DMS153 treated with DMSO at 0.1 percent for 48 hours (cell line): ENCODE data around the gene ADCY5.
"Not testable (repeated sequence)": the region's sequence is repeated elsewhere in the genome, so short reads cannot be mapped to it uniquely, and the experiment has no call there.

Experiments used
- DNase-seq: peaks from one replicate; lab custom pipeline; 2025; ENCODE audit not compliant: unreplicated experiment; lab: John Stamatoyannopoulos, UW

ADCY5 gene

DNA sequence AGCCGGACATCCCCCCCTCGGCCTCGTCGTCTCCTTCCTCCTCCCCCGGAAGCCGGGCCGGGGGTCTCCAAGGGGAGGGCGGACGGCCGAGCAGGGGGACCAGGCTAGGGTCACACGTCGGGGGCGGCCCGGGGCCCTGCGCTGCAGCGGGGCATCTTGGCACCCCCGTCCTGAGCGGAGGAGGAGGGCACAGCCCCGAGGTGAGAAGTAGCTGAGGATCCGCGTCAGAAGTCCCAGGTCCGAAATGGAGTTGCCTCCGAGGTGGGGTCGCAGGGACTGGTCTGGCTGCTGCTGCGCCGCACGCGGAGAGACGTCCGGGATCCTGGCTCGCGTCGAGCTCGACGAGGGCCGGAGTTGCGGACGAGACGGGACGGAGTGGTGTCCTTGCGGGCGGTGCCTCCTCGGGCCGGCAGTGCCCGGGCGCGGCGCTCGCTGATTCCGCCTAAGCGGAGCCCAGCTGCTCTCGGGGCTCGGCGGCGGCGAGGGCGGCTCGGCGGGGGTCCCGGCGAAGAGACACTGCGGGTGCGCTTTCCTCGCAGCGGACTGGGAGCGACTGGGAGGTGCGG lies at the start of gene ADCY5:
ADCY5 (minus strand) TSS at position 555 of the 566 bp plus-strand sequence; CDS start at position 10, 545 bp downstream.
- DNase-seq, result no peak

- no peak for DNase-seq
Observed at GRCh38 chr3:123493912-123494311, 45.0 kb upstream of the ADCY5 start.

DNA sequence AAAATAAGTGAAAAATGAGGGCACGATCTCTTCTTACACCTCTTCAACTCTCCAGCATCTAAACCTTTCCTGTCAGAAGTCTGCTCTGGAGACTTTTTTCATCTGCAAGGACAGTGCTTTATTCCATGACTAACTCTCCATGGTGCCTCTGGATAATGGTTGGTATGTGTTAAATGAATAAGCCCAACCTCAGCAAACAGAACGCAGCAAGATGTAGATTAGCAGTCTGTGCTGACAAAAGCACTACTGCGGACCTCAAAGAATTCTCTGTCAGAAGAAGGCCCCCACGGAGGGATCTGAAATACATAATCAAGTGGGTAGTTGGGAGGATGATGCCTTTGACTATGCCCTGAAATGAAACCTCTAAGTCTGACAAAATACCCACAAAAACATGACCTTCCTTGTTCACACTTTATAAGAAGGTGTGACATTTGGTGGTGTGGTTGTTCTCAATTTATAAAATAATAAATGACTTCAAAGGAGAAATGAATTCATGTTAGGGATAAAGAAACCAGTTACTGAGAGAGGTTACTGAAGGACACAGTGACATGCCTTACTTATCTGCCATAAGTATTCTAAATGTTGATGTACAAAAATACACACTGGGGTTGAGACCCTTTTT lies 43.2 kb upstream of the ADCY5 start:
- DNase-seq, result no peak

GRCh38 chr3:123489400-123490004 lies 40.6 kb upstream of the ADCY5 start:
- DNase-seq, result peak; percentile 28

DNA sequence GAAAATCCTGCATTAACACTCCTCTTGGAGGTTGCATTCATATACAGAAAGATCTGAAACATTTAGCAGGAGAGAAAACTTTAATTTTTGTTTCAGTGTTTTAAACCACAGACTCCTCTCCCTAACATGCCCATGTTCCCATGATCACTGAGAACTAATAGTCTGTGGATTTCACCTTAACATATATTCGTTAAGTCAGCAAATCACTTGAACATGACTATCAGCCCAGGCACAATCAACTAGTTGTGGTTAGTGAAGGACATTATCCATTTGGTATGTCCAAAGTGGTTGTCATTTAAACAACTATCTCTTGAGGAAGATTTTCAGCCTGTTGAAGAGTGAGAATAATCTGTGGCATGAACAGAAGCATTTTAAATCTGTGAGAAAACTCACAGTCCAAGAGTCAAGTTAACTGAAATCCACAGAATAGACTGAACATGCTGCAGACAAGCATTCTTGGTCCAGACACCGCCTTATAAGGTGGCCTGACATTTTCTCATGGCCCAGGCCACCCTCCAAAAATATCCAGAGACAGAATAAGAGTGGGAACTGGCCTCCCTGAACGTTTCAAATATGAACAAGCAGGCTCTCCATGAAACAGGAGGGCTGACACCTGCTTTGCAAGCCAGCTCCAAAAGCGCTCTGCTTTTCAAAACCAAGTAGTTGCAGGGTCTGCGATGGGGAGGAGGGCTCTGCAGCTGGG lies 39.9 kb upstream of the ADCY5 start:
- DNase-seq, result no peak

DNA sequence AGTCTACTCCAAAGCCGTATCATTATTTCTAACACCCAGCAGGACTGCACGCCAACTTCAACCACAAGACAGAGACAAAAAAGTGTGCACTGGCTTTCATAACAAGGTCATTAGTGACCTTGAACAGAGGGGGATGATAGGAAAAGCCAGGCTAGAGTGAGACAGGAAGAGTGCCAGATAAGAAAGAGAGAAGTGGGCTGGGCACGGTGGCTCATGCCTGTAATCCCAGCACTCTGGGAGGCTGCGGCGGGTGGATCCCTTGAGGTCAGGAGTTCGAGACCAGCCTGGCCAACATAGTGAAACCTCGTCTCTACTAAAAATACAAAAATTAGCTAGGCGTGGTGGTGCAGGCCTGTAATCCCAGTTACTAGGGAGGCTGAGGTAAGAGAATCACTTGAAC lies 38.2 kb upstream of the ADCY5 start:
- not testable (repeated sequence) for DNase-seq

DNA sequence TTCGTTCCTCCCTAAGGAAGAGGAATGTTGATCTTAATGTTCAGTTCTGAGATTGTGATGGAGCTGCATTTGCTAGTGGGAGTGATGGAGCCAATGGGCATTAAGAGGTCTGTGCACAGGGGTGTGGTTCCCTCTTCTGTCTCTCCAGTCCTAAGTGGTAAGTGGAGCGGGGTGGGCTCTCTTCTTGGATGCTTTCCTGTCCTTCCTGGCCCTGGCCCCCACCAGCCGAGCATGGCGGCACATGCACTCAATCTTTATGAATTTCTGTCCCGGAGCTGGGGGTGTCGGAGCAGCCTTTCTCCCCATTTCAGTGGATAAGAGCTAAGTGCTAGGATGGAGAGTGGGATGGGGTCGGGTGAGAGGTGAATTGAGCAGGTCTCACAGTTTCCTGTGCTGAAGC lies 37.6 kb upstream of the ADCY5 start:
- no peak for DNase-seq

GRCh38 chr3:123485551-123485950 lies 36.7 kb upstream of the ADCY5 start:
- DNase-seq, result no peak

DNA sequence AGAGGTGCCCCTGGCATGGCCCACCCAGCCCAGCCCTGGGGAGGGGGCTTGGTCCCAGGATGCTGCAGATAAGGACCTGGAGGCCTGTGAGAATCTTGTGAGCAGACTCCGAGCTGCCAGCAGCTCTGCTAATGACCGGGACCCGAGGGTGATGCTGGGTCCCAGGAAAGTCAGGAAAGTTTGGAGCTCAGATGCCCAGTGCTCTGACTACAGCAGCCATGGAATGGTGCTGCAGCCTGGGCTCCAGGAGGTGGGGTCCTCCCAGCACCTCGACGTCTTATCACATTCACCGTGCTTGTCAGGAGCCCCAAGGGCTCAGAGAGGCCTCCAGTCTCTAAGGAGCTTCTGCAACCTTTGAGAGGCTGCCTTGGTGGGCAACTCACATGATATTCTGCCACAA lies 34.3 kb upstream of the ADCY5 start:
- no peak for DNase-seq

- no peak for DNase-seq
Observed at GRCh38 chr3:123481722-123482457, 33.0 kb upstream of the ADCY5 start.

- DNase-seq, result no peak
Observed at GRCh38 chr3:123481071-123481470, 32.2 kb upstream of the ADCY5 start.

GRCh38 chr3:123480428-123480827 lies 31.5 kb upstream of the ADCY5 start:
- no peak for DNase-seq

DNA sequence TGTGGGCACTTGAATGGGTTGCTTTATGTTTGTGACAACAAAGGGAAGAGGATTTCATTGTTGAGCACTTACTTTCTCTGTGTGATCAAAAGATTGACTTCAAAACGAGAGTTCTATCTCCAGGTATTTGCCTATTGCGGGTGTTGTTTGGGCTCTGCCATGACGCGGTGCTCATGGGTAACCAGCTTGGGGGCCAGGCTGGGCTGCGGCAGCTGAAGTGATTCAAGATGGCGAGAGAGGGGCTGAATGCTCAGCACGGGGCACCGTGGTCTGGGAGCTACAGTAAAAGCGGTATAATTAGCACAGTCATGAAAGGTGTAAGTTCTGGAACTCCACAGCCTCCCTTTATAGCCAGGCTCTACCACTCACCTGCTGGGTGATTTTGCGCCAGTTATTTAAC lies 31.0 kb upstream of the ADCY5 start:
- no peak for DNase-seq

GRCh38 chr3:123478314-123478713 lies 29.4 kb upstream of the ADCY5 start:
- DNase-seq, result no peak

DNA sequence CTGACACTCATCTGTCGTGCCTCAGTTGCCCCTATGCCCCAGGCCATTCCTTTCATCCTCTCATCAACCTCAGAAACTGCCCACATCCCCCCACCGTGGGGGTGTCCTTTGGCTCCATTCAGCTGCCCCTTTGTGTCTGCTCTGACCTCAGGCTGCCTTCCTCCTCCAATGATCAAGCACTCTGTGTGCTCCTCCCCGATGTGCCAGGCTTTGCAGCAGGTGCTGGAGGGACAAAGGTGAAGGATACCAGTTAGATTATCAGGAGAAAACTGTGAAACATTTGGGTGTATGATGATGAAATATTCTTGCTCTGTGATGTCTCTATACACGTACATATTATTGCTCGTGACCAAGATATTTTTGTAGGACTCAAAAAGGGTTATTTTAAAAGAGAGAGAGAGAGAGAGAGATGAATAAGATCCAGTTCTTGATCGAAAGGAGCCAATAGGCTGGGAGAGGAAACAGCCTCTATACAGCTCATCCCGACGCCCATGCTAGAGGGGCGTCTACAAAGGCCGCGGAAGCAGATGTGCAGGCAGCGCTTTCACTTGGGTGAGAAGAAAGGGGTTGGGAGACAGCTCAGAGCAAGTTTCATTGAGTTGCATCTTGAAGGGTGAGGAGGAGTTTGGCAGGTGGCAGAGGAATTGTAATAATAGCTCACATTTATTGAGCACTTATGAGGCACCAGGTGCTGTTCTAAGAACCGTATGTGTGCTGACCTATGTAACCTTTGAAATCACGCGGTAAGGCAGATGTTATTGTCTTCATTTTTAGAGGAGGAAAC lies 28.3 kb upstream of the ADCY5 start:
- DNase-seq, result no peak

DNA sequence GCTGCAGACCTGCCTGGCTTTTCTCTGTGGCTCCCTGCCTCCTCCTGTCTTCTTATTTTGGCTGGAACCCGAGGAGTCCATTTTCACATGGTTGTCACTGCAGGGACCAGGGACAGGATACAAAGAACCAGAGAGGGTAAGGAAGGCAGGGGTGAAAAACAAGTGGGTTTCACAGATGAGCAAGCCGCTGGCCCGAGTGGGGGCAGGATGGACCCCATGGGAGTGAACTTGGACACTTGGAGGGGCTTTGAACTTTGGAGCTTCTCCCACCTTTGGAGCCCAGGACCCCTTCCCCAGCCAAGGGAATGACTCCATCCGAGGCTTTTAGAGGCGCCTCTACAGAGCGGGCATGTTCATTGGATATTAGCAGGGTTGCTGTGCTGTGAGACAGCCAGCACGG lies 26.9 kb upstream of the ADCY5 start:
- DNase-seq, result no peak

- no peak for DNase-seq
Observed at GRCh38 chr3:123471106-123471505, 22.2 kb upstream of the ADCY5 start.

GRCh38 chr3:123469323-123469995 lies 20.6 kb upstream of the ADCY5 start:
- no peak for DNase-seq

DNA sequence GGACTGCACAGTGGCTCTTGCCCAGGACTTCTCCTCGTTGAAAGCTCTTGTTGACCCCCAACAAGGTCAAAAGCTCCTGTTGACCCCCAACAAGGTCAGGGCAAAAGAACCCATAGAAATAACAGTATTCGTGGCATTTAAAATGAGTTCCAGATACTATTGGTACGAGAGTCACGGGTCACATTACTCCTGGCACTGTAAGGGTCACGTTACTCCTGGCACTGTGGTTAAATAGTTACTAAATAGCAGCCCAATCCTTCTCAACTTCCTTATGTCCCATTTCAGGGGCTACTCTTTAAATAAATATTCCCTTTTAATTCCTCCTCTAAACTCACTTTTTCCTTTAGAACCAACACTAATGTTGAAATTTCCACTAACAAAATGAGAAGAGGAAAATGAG lies 18.2 kb upstream of the ADCY5 start:
- DNase-seq, result no peak

GRCh38 chr3:123464211-123464610 lies 15.3 kb upstream of the ADCY5 start:
- DNase-seq, result no peak
